Measurements from ENCODE around the gene JAG1. TPM values are rescaled to one million over a fixed set of nuclear protein-coding genes. Genes with fewer than 3 reads are reported as not detected.

JAG1 gene
- polyA plus RNA-seq, 3 donors = 0.70 to 6.8 (median 0.85) TPM

- H3K27me3 ChIP-seq (ENCODE audit: control insufficient read depth in 2 of 2, insufficient read depth in 2 of 2, low read length in 2 of 2) = no peaks in the 10 kb centered on the region
- Mint-ChIP-seq H3K9me3 (no peaks in the 10 kb centered on the region), H3K4me3 (no peak overlapping the region), H3K27ac (peak overlapping the region in 2 of 7 donors; percentile 21 to 73), H3K36me3 (peaks cover 89 to 94% of the 10 kb centered on the region in 2 donors), H3K27me3 (ENCODE audit: low read depth in 3 of 3) (no peaks in the 10 kb centered on the region), H3K4me1 (no peaks in the 10 kb centered on the region)
- H3K36me3 ChIP-seq (replicated peaks in 1 of 2; ENCODE audit: control insufficient read depth in 1 of 2, insufficient read depth in 2 of 2, low read length in 2 of 2) = peaks cover 69 to 98% of the 10 kb centered on the region in 2 donors
- H3K4me1 ChIP-seq (ENCODE audit: control insufficient read depth in 1 of 2, insufficient read depth in 2 of 2, low read length in 2 of 2) = no peaks in the 10 kb centered on the region
- no peaks in the 10 kb centered on the region for H3K79me2 ChIP-seq (ENCODE audit: insufficient read depth, low read length)
- 100% methylated on average over 3 of the region's 7 CpGs for WGBS (ENCODE audit: insufficient coverage)
- H3K9me3 ChIP-seq (replicated peaks in 1 of 2; ENCODE audit: control insufficient read depth in 1 of 2, insufficient read depth in 1 of 2, low read length in 2 of 2) = no peaks in the 10 kb centered on the region
- no peak overlapping the region for H3K27ac ChIP-seq (ENCODE audit: low read depth in 1 of 2, low read length in 2 of 2)
- no peaks in the 10 kb centered on the region for H4K20me1 ChIP-seq (ENCODE audit: insufficient read depth, low read length)
- intact Hi-C loops (cut with micrococcal nuclease) = no loop called here
- no peak overlapping the region for H3K4me2 ChIP-seq (replicated peaks; ENCODE audit: extremely low read depth, low read length, poor library complexity, severe bottlenecking)
- H2AFZ ChIP-seq (ENCODE audit: insufficient read depth, low read depth, low read length, poor library complexity, severe bottlenecking) = no peak overlapping the region
- TF ChIP-seq CTCF (IDR thresholded peaks at IDR 0.05) = no peak
- no peak overlapping the region for H3K9ac ChIP-seq (ENCODE audit: insufficient read depth, low read length, poor library complexity, severe bottlenecking)
- no peak overlapping the region for H3K4me3 ChIP-seq (replicated peaks in 1 of 3; ENCODE audit: low read depth in 2 of 3, low read length in 3 of 3)
- no peak for DNase-seq
These were observed 31.9 kb downstream of the JAG1 start for GRCh38 chr20:10641893-10642292.

GRCh38 chr20:10641467-10641866 is 32.3 kb downstream of the JAG1 start:
- Histone ChIP-seq H2AFZ (ENCODE audit: insufficient read depth, low read depth, low read length, poor library complexity, severe bottlenecking) (no peak overlapping the region), H4K20me1 (ENCODE audit: insufficient read depth, low read length) (no peaks in the 10 kb centered on the region), H3K27ac (ENCODE audit: low read depth in 1 of 2, low read length in 2 of 2) (no peak overlapping the region), H3K36me3 (replicated peaks in 1 of 2; ENCODE audit: control insufficient read depth in 1 of 2, insufficient read depth in 2 of 2, low read length in 2 of 2) (peaks cover 67 to 94% of the 10 kb centered on the region in 2 donors), H3K9ac (ENCODE audit: insufficient read depth, low read length, poor library complexity, severe bottlenecking) (no peak overlapping the region), H3K4me2 (replicated peaks; ENCODE audit: extremely low read depth, low read length, poor library complexity, severe bottlenecking) (no peak overlapping the region), H3K27me3 (ENCODE audit: control insufficient read depth in 2 of 2, insufficient read depth in 2 of 2, low read length in 2 of 2) (no peaks in the 10 kb centered on the region), H3K79me2 (ENCODE audit: insufficient read depth, low read length) (no peaks in the 10 kb centered on the region), H3K4me1 (ENCODE audit: control insufficient read depth in 1 of 2, insufficient read depth in 2 of 2, low read length in 2 of 2) (no peaks in the 10 kb centered on the region), H3K9me3 (replicated peaks in 1 of 2; ENCODE audit: control insufficient read depth in 1 of 2, insufficient read depth in 1 of 2, low read length in 2 of 2) (no peaks in the 10 kb centered on the region), H3K4me3 (replicated peaks in 1 of 3; ENCODE audit: low read depth in 2 of 3, low read length in 3 of 3) (no peak overlapping the region)
- DNase-seq = no peak
- intact Hi-C loops (cut with micrococcal nuclease) = no loop called here
- H3K4me1 Mint-ChIP-seq = no peaks in the 10 kb centered on the region
- TF ChIP-seq CTCF (IDR thresholded peaks at IDR 0.05) = no peak
- H3K4me3 Mint-ChIP-seq = no peak overlapping the region
- peak overlapping the region in 1 of 7 donors; percentile 73 for H3K27ac Mint-ChIP-seq
- peaks cover 84 to 90% of the 10 kb centered on the region in 2 donors for H3K36me3 Mint-ChIP-seq
- no peaks in the 10 kb centered on the region for H3K9me3 Mint-ChIP-seq
- H3K27me3 Mint-ChIP-seq (ENCODE audit: low read depth in 3 of 3) = no peaks in the 10 kb centered on the region
- WGBS (ENCODE audit: insufficient coverage) = over 99% methylated on average over 12 of the region's 12 CpGs
